Trophoblast cell (in vitro differentiated cells and primary cell): ENCODE data around the gene MAP2.

Experiments used
- DNase-seq, 2 donors: peaks; one replicate each; pipeline ENCODE4 v3.0.0-alpha.2; 2016
- H2AFZ ChIP-seq: 2 replicates; pipeline ENCODE4 v1.6.1; 2013; ENCODE audit warnings: low read length, moderate library complexity, mild to moderate bottlenecking; ENCODE audit not compliant: insufficient read depth, poor library complexity
- H2AK5ac ChIP-seq: 2 replicates; pipeline ENCODE4 v1.6.1; 2013; ENCODE audit warnings: mild to moderate bottlenecking, low read length
- H2BK120ac ChIP-seq: 2 replicates; pipeline ENCODE4 v1.6.1; 2013; ENCODE audit warnings: low read length, mild to moderate bottlenecking, moderate library complexity; ENCODE audit not compliant: insufficient read depth, poor library complexity
- H2BK12ac ChIP-seq: 2 replicates; pipeline ENCODE4 v1.6.1; 2013; ENCODE audit warnings: mild to moderate bottlenecking, low read length, moderate library complexity
- H2BK5ac ChIP-seq: 2 replicates; pipeline ENCODE4 v1.6.1; 2013; ENCODE audit warnings: low read length, low read depth, moderate library complexity, mild to moderate bottlenecking; ENCODE audit not compliant: poor library complexity
- H3K14ac ChIP-seq: 2 replicates; pipeline ENCODE4 v1.6.1; 2013; ENCODE audit warnings: mild to moderate bottlenecking, low read length
- H3K18ac ChIP-seq: 2 replicates; pipeline ENCODE4 v1.6.1; 2013; ENCODE audit warnings: mild to moderate bottlenecking, low read length
- H3K23ac ChIP-seq: 2 replicates; pipeline ENCODE4 v1.6.1; 2013; ENCODE audit warnings: low read length
- H3K27ac ChIP-seq: 2 replicates; pipeline ENCODE4 v1.5.1; 2013; ENCODE audit warnings: low read depth, mild to moderate bottlenecking, inconsistent platforms, low read length, moderate library complexity
- H3K27me3 ChIP-seq: 2 replicates; pipeline ENCODE4 v1.6.1; 2013; ENCODE audit warnings: inconsistent platforms, mild to moderate bottlenecking, low read length, moderate library complexity; ENCODE audit not compliant: insufficient read depth
- H3K36me3 ChIP-seq, 2 experiments: 1 replicate in 1 of 2; 2 replicates in 1 of 2; pipeline ENCODE4 v1.6.1; 2013; ENCODE audit warnings: low read length in 2 of 2, mild to moderate bottlenecking in 2 of 2, moderate library complexity in 1 of 2; ENCODE audit not compliant: insufficient read depth in 2 of 2, control insufficient read depth in 1 of 2
- H3K4ac ChIP-seq: 2 replicates; pipeline ENCODE4 v1.6.1; 2013; ENCODE audit warnings: low read depth, mild to moderate bottlenecking, low read length, moderate library complexity
- H3K4me1 ChIP-seq, 2 experiments: 1 replicate in 1 of 2; 2 replicates in 1 of 2; pipeline ENCODE4 v1.6.1; 2013; ENCODE audit warnings: low read length in 2 of 2, mild to moderate bottlenecking in 2 of 2, moderate library complexity in 1 of 2; ENCODE audit not compliant: insufficient read depth in 2 of 2, control insufficient read depth in 1 of 2
- H3K4me2 ChIP-seq: 2 replicates; pipeline ENCODE4 v1.6.1; 2013; ENCODE audit warnings: inconsistent platforms, mild to moderate bottlenecking, low read length, moderate library complexity
- H3K4me3 ChIP-seq: 2 replicates; pipeline ENCODE4 v1.5.1; 2013; ENCODE audit warnings: mild to moderate bottlenecking, low read depth, low read length, inconsistent platforms
- H3K79me1 ChIP-seq: one replicate; pipeline ENCODE4 v1.6.1; 2013; ENCODE audit warnings: low read length
- H3K79me2 ChIP-seq: 2 replicates; pipeline ENCODE4 v1.6.1; 2013; ENCODE audit warnings: low read length, mild to moderate bottlenecking; ENCODE audit not compliant: control insufficient read depth, insufficient read depth, poor library complexity
- H3K9ac ChIP-seq: 2 replicates; pipeline ENCODE4 v1.6.1; 2013; ENCODE audit warnings: mild to moderate bottlenecking, low read length
- H3K9me3 ChIP-seq: 2 replicates; pipeline ENCODE4 v1.6.1; 2013; ENCODE audit warnings: low read depth, mild to moderate bottlenecking, control low read depth, inconsistent platforms, low read length; ENCODE audit not compliant: insufficient read depth
- H4K12ac ChIP-seq: 2 replicates; pipeline ENCODE4 v1.6.1; 2013; ENCODE audit warnings: low read depth, mild to moderate bottlenecking, low read length, moderate library complexity
- H4K8ac ChIP-seq: 2 replicates; pipeline ENCODE4 v1.6.1; 2013; ENCODE audit warnings: low read depth, mild to moderate bottlenecking, low read length, moderate library complexity
- H4K91ac ChIP-seq: one replicate; pipeline ENCODE4 v1.6.1; 2013; ENCODE audit warnings: low read depth, mild to moderate bottlenecking, low read length, moderate library complexity
- WGBS: extraction: QIAGEN DNeasy Blood & Tissue Kit; methylation state at CpG from one replicate; pipeline ENCODE4 v1.1.7; 2013; ENCODE audit warnings: missing lambda C conversion rate; ENCODE audit not compliant: insufficient read length, insufficient coverage; ENCODE audit errors: extremely low coverage; 5-methylcytosine and 5-hydroxymethylcytosine counted together

The MAP2 gene

GRCh38 chr2:209495855-209496585 is 72.2 kb downstream of the MAP2 start:
- Histone ChIP-seq H3K9ac (no peak overlapping the region), H3K27ac (peak overlapping the region; percentile 80), H2BK5ac (no peak overlapping the region), H3K4me1 (peaks cover 3 to 5% of the 10 kb centered on the region in 2 experiments), H3K27me3 (no peaks in the 10 kb centered on the region), H3K14ac (no peak overlapping the region), H3K4ac (no peak overlapping the region), H3K23ac (no peak overlapping the region), H3K18ac (no peak overlapping the region), H2AFZ (no peak overlapping the region), H2BK12ac (no peak overlapping the region), H3K9me3 (peaks cover 6% of the 10 kb centered on the region), H3K4me3 (no peak overlapping the region), H3K36me3 (peaks cover 0 to 6% of the 10 kb centered on the region in 2 experiments), H3K79me1 (peaks cover 5% of the 10 kb centered on the region), H4K8ac (no peak overlapping the region), H4K12ac (no peak overlapping the region), H2AK5ac (no peak overlapping the region), H3K79me2 (no peaks in the 10 kb centered on the region), H3K4me2 (no peak overlapping the region), H4K91ac (no peak overlapping the region), H2BK120ac (no peak overlapping the region)
- no CpG with 5 or more reads among the region's 4 CpGs for WGBS
- peak; percentile 81 to 91 for DNase-seq

GRCh38 chr2:209496586-209496982 is 72.7 kb downstream of the MAP2 start:
- peaks cover 5% of the 10 kb centered on the region for H3K79me1 ChIP-seq
- peaks cover 3 to 5% of the 10 kb centered on the region in 2 experiments for H3K4me1 ChIP-seq
- H2BK120ac ChIP-seq = peak overlapping the region; percentile 1
- H2AK5ac ChIP-seq = no peak overlapping the region
- peaks cover 0 to 6% of the 10 kb centered on the region in 2 experiments for H3K36me3 ChIP-seq
- no peaks in the 10 kb centered on the region for H3K79me2 ChIP-seq
- H3K27me3 ChIP-seq = no peaks in the 10 kb centered on the region
- peaks cover 6% of the 10 kb centered on the region for H3K9me3 ChIP-seq
- no peak overlapping the region for H2AFZ ChIP-seq
- H4K12ac ChIP-seq = no peak overlapping the region
- H2BK5ac ChIP-seq = peak overlapping the region; percentile 6
- H3K4me3 ChIP-seq = no peak overlapping the region
- DNase-seq = no peak
- no peak overlapping the region for H3K4me2 ChIP-seq
- H4K8ac ChIP-seq = peak overlapping the region; percentile 44
- no peak overlapping the region for H3K9ac ChIP-seq
- H3K14ac ChIP-seq = no peak overlapping the region
- H4K91ac ChIP-seq = peak overlapping the region; percentile 15
- no peak overlapping the region for H2BK12ac ChIP-seq
- no peak overlapping the region for H3K23ac ChIP-seq
- no peak overlapping the region for H3K4ac ChIP-seq
- peak overlapping the region; percentile 80 for H3K27ac ChIP-seq
- no peak overlapping the region for H3K18ac ChIP-seq

- peaks cover 3 to 5% of the 10 kb centered on the region in 2 experiments for H3K4me1 ChIP-seq
- peaks cover 6% of the 10 kb centered on the region for H3K9me3 ChIP-seq
- H3K23ac ChIP-seq = no peak overlapping the region
- no peak overlapping the region for H2BK12ac ChIP-seq
- H3K4ac ChIP-seq = no peak overlapping the region
- no peak overlapping the region for H3K4me3 ChIP-seq
- no peak overlapping the region for H4K91ac ChIP-seq
- H3K79me2 ChIP-seq = no peaks in the 10 kb centered on the region
- H3K79me1 ChIP-seq = peaks cover 5% of the 10 kb centered on the region
- peak overlapping the region; percentile 11 for H2BK120ac ChIP-seq
- no peak overlapping the region for H4K8ac ChIP-seq
- no peak overlapping the region for H3K9ac ChIP-seq
- H2BK5ac ChIP-seq = peak overlapping the region; percentile 49
- no peak overlapping the region for H3K4me2 ChIP-seq
- H2AK5ac ChIP-seq = no peak overlapping the region
- no peak overlapping the region for H2AFZ ChIP-seq
- no peaks in the 10 kb centered on the region for H3K27me3 ChIP-seq
- peak overlapping the region; percentile 40 for H3K14ac ChIP-seq
- no peak overlapping the region for H3K27ac ChIP-seq
- WGBS = no CpG with 5 or more reads among the region's 1 CpG
- no peak overlapping the region for H4K12ac ChIP-seq
- peaks cover 0 to 6% of the 10 kb centered on the region in 2 experiments for H3K36me3 ChIP-seq
- no peak for DNase-seq
- peak overlapping the region; percentile 2 for H3K18ac ChIP-seq
These were observed 74.8 kb downstream of the MAP2 start for GRCh38 chr2:209498614-209499013.

- Histone ChIP-seq H3K23ac (no peak overlapping the region), H4K8ac (no peak overlapping the region)
These were observed 75.2 kb downstream of the MAP2 start for GRCh38 chr2:209499069-209499468.

More at GRCh38 chr2:209499069-209499468, 75.2 kb downstream of the MAP2 start:
- no peak overlapping the region for H2AFZ ChIP-seq
- H3K9me3 ChIP-seq = peaks cover 6% of the 10 kb centered on the region
- no peak overlapping the region for H3K4ac ChIP-seq
- no peak overlapping the region for H2BK5ac ChIP-seq
- no peak overlapping the region for H3K14ac ChIP-seq
- peaks cover 5% of the 10 kb centered on the region for H3K79me1 ChIP-seq
- H3K4me3 ChIP-seq = no peak overlapping the region
- H3K27me3 ChIP-seq = no peaks in the 10 kb centered on the region
- no peak overlapping the region for H3K9ac ChIP-seq
- no peak overlapping the region for H4K91ac ChIP-seq
- no peak overlapping the region for H2AK5ac ChIP-seq
- no peak overlapping the region for H3K18ac ChIP-seq
- H3K36me3 ChIP-seq = peaks cover 0 to 6% of the 10 kb centered on the region in 2 experiments
- H4K12ac ChIP-seq = no peak overlapping the region
- no peaks in the 10 kb centered on the region for H3K79me2 ChIP-seq
- H3K4me1 ChIP-seq = peaks cover 3 to 5% of the 10 kb centered on the region in 2 experiments
- no peak overlapping the region for H3K4me2 ChIP-seq
- DNase-seq = peak; percentile 29 to 49
- no peak overlapping the region for H3K27ac ChIP-seq
- H2BK120ac ChIP-seq = no peak overlapping the region
- no peak overlapping the region for H2BK12ac ChIP-seq
